ENCODE data around the gene APBB1IP.

DNA sequence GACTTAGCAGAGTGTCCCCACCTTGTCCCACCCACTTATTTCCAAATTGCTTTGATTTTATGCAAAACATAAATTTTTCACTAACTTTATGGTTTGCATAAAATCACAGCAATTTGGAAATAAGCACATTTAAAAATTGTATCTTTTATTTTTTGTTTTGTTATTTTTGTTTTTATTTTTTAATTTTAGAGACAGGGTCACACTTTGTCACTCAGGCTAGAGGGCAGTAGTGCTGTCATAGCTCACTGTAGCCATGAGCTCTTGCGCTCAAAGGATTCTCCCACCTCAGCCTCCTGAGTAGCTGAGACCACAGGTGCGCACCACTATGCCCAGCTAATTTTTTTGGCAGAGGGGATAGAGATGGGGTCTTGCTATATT, 43.2 kb downstream of the APBB1IP start:
- TF ChIP-seq LEF1 (IDR thresholded peaks at IDR 0.05; ENCODE audit: borderline replicate concordance) (no peak), ELF4 (IDR thresholded peaks at IDR 0.05) (no peak), FOXM1 (IDR thresholded peaks at IDR 0.05; ENCODE audit: borderline replicate concordance) (no peak), SP1 (IDR thresholded peaks at IDR 0.05) (no peak), FOXK2 (IDR thresholded peaks at IDR 0.05) (no peak), PKNOX1 (IDR thresholded peaks at IDR 0.05) (no peak), BHLHE40 (IDR thresholded peaks at IDR 0.05; ENCODE audit: borderline replicate concordance) (no peak)
